ENCODE results near the gene EARS2. TPM values are rescaled to one million over a fixed set of nuclear protein-coding genes. Genes with fewer than 3 reads are reported as not detected.
A peak's percentile ranks its signal among the peaks of the same experiment; 100 is the strongest.

EARS2 gene
- total RNA-seq, 1 donor from 2014 or later: 16.8 TPM

DNA sequence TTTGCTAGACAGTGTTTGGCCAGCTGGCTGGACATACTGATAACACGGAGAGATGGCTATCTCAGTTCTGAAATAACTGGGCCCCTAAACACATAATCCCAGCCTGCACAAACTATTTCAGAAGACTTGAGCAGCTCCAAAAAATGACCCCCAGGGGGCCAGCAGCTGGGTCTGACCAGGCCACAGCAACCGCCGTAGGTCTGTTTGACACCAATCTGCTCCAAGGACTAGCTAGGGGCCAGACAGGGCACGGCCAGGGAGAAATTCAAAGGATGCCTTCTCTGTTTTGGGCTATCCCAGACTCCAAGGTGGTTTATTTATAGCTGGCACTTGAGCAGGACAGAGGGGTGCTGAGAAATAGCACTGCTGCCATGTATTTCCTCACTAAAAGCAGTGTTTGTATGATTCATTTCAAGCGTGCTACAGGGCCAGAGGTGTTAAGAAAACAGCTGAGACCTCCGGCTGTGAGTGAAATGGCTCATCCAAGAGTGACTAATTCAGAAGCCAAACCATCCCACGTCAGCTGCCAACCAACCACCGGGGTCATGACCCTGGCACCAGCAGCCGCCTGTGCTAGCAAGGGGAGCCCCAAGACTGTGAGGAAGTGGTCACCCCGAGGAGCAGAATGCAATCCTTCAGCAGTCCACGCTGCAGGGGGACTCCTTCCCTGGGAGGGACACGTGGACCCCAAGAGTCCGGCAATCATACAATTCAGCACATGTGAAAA lies 52.5 kb downstream of the EARS2 start:
- TF ChIP-seq, protein P1, sequence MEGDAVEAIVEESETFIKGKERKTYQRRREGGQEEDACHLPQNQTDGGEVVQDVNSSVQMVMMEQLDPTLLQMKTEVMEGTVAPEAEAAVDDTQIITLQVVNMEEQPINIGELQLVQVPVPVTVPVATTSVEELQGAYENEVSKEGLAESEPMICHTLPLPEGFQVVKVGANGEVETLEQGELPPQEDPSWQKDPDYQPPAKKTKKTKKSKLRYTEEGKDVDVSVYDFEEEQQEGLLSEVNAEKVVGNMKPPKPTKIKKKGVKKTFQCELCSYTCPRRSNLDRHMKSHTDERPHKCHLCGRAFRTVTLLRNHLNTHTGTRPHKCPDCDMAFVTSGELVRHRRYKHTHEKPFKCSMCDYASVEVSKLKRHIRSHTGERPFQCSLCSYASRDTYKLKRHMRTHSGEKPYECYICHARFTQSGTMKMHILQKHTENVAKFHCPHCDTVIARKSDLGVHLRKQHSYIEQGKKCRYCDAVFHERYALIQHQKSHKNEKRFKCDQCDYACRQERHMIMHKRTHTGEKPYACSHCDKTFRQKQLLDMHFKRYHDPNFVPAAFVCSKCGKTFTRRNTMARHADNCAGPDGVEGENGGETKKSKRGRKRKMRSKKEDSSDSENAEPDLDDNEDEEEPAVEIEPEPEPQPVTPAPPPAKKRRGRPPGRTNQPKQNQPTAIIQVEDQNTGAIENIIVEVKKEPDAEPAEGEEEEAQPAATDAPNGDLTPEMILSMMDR (IDR thresholded peaks at IDR 0.05): no peak
- H3K9me3 ChIP-seq: no peaks in the 10 kb centered on the region
- H3K4me1 ChIP-seq: peaks cover 6 to 23% of the 10 kb centered on the region in 2 donors
- no peaks in the 10 kb centered on the region for H3K27me3 ChIP-seq
- DNase-seq (ENCODE audit: low spot score in 2 of 2): peak; percentile 75 to 83
- H3K4me3 ChIP-seq: no peak overlapping the region
- H3K27ac ChIP-seq: peak overlapping the region; percentile 74 to 76
- H3K36me3 ChIP-seq: no peaks in the 10 kb centered on the region
- intact Hi-C loops (cut with DNase I): loop anchor here (5.0 kb wide), 1 partner anchor 138 kb away; the partner anchor contains the start of genes DCTN5 and PALB2

DNA sequence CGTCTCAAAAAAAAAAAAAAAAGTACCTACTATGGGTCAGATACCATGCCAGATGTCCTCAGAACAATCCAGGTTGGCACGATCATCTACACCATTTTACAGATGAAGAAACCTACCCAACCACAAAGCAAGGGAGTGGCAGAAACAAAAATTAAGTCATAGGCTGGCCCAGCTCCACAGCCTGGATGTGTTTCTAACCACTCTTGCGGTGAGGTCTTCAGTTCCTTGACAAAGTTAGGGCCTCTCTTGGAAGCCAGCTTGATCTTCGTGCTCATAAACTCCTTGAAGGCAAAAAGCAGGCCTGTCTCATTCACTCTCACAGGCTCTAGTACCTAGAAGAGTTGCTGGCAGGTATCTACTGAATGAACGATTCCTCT lies 53.1 kb downstream of the EARS2 start:
- peak in 1 of 2 donors; percentile 74 for DNase-seq (ENCODE audit: low spot score in 2 of 2)
- intact Hi-C loops (cut with DNase I): no loop called here
- no peaks in the 10 kb centered on the region for H3K36me3 ChIP-seq
- no peaks in the 10 kb centered on the region for H3K9me3 ChIP-seq
- H3K4me3 ChIP-seq: no peak overlapping the region
- H3K27me3 ChIP-seq: no peaks in the 10 kb centered on the region
- peaks cover 6 to 23% of the 10 kb centered on the region in 2 donors for H3K4me1 ChIP-seq
- H3K27ac ChIP-seq: peak overlapping the region; percentile 74 to 76
- TF ChIP-seq, protein P1 (IDR thresholded peaks at IDR 0.05): no peak

DNA sequence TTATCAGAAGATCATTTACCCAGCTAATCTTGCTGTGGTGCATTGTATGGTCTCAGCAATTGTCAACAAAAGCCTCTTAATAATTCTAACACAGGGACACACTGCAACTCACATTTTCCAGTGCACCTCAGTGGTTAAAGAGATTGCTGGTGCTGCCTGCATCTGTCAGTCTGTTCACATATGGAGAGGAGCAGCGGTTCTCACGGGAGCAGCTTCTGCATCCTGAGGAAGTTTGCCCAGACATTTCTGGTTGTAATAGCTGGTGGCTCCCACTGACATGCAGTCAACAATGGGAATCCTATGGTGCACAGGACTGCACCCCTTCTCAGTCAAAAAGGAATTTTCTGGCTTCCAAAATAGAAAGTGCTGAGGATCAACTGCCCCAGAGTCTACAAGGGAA lies 54.7 kb downstream of the EARS2 start:
- intact Hi-C loops (cut with DNase I): no loop called here
- TF ChIP-seq, protein P1 (IDR thresholded peaks at IDR 0.05): no peak
- peaks cover 6 to 13% of the 10 kb centered on the region in 2 donors for H3K4me1 ChIP-seq
- no peaks in the 10 kb centered on the region for H3K36me3 ChIP-seq
- H3K27ac ChIP-seq: no peak overlapping the region
- H3K27me3 ChIP-seq: no peaks in the 10 kb centered on the region
- no peak for DNase-seq (ENCODE audit: low spot score in 2 of 2)
- no peak overlapping the region for H3K4me3 ChIP-seq
- no peaks in the 10 kb centered on the region for H3K9me3 ChIP-seq

DNA sequence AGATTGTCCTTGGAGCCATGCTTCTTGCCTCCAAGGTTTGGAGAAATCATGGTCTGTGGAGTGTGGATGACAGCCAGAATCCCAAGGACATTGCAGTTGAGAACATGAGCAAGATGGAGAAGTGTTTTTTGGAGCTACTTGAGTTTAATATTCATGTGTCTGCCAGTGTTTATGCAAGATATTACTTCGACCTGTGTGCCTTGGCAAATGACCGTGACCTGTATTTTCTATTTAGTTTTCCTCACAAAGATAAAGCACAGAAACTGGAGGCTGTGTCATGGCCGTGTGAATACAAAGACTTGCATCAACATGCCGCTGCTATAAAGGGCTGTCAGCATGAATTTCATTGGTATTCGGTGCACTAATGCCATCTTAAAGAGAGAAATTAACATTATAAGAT lies 55.9 kb downstream of the EARS2 start:
- no peak overlapping the region for H3K4me3 ChIP-seq
- H3K36me3 ChIP-seq: no peaks in the 10 kb centered on the region
- peaks cover 6 to 13% of the 10 kb centered on the region in 2 donors for H3K4me1 ChIP-seq
- intact Hi-C loops (cut with DNase I): no loop called here
- no peaks in the 10 kb centered on the region for H3K27me3 ChIP-seq
- DNase-seq (ENCODE audit: low spot score in 2 of 2): no peak
- H3K27ac ChIP-seq: no peak overlapping the region
- no peaks in the 10 kb centered on the region for H3K9me3 ChIP-seq
- TF ChIP-seq, protein P1 (IDR thresholded peaks at IDR 0.05): no peak

DNA sequence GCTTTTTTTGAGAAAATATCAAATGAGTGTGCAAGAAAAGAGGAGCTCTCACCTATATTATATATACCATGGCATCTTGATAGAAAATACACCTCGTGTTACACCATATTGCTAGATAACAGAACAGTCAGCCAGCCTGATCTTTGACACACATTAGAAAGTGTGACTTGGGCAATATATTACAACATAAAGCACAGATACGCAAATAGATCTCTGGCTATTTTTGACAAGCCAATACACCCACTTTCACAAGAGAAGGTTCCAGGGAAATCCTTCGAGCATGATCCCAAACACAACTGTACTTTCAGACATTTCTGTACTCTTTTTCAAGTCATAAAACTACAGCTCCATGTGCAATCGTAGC lies 56.3 kb downstream of the EARS2 start:
- intact Hi-C loops (cut with DNase I): no loop called here
- no peaks in the 10 kb centered on the region for H3K9me3 ChIP-seq
- no peak overlapping the region for H3K27ac ChIP-seq
- DNase-seq (ENCODE audit: low spot score in 2 of 2): no peak
- H3K4me3 ChIP-seq: no peak overlapping the region
- TF ChIP-seq, protein P1 (IDR thresholded peaks at IDR 0.05): no peak
- H3K4me1 ChIP-seq: peaks cover 6 to 13% of the 10 kb centered on the region in 2 donors
- H3K36me3 ChIP-seq: peaks cover 0 to under 1% of the 10 kb centered on the region in 2 donors
- no peaks in the 10 kb centered on the region for H3K27me3 ChIP-seq

Measured in ascending aorta (tissue), 2 donors.